ENCODE data around the gene GPR3.

DNA sequence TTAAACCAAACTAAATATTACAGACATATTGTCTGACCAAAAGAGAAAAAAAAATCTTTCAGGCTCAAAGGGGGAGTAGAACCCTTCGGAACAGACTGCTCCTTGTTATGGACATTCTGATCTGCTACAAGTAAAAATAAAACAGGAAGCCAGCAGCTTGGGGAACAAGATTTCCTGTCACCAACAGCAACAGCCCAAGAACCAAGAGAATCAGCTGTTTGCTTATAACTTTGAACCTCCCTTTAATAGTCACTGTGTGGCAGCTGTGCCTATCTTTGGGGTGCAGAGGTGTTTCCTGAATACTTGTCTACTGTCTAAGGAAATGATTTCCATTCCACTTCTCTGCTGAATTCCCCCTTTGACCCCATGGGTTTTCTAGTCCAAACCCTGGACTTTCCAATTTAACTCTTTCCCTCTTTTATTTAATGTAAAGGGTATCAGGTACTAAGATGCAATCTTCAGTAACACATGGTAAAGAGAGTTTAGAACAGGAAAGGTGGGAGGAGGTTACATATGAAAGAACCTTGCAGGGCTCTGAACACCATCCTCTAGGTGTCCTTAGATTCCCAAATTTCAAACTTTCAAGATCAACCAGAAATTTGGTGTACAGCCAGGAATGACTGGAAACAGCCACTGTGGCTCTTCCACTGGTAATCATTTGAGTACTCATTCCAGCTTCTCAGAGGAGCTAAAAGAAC is 38.6 kb downstream of the GPR3 start:
- TF ChIP-seq, protein P1, sequence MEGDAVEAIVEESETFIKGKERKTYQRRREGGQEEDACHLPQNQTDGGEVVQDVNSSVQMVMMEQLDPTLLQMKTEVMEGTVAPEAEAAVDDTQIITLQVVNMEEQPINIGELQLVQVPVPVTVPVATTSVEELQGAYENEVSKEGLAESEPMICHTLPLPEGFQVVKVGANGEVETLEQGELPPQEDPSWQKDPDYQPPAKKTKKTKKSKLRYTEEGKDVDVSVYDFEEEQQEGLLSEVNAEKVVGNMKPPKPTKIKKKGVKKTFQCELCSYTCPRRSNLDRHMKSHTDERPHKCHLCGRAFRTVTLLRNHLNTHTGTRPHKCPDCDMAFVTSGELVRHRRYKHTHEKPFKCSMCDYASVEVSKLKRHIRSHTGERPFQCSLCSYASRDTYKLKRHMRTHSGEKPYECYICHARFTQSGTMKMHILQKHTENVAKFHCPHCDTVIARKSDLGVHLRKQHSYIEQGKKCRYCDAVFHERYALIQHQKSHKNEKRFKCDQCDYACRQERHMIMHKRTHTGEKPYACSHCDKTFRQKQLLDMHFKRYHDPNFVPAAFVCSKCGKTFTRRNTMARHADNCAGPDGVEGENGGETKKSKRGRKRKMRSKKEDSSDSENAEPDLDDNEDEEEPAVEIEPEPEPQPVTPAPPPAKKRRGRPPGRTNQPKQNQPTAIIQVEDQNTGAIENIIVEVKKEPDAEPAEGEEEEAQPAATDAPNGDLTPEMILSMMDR (IDR thresholded peaks at IDR 0.05; ENCODE audit: insufficient read depth, low read length) = no peak
- no peak for TF ChIP-seq POLR2AphosphoS5 (IDR thresholded peaks at IDR 0.05; ENCODE audit: low read depth)
- TF ChIP-seq, protein P2, sequence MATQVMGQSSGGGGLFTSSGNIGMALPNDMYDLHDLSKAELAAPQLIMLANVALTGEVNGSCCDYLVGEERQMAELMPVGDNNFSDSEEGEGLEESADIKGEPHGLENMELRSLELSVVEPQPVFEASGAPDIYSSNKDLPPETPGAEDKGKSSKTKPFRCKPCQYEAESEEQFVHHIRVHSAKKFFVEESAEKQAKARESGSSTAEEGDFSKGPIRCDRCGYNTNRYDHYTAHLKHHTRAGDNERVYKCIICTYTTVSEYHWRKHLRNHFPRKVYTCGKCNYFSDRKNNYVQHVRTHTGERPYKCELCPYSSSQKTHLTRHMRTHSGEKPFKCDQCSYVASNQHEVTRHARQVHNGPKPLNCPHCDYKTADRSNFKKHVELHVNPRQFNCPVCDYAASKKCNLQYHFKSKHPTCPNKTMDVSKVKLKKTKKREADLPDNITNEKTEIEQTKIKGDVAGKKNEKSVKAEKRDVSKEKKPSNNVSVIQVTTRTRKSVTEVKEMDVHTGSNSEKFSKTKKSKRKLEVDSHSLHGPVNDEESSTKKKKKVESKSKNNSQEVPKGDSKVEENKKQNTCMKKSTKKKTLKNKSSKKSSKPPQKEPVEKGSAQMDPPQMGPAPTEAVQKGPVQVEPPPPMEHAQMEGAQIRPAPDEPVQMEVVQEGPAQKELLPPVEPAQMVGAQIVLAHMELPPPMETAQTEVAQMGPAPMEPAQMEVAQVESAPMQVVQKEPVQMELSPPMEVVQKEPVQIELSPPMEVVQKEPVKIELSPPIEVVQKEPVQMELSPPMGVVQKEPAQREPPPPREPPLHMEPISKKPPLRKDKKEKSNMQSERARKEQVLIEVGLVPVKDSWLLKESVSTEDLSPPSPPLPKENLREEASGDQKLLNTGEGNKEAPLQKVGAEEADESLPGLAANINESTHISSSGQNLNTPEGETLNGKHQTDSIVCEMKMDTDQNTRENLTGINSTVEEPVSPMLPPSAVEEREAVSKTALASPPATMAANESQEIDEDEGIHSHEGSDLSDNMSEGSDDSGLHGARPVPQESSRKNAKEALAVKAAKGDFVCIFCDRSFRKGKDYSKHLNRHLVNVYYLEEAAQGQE (IDR thresholded peaks at IDR 0.05; ENCODE audit: insufficient replicate concordance, low read depth) = no peak
- TF ChIP-seq GABPA (IDR thresholded peaks at IDR 0.05; ENCODE audit: low read depth) = no peak
